GM12878 (cell line): Measurements from ENCODE around the gene CTNNA3. TPM values are rescaled to one million over a fixed set of nuclear protein-coding genes. Genes with fewer than 3 reads are reported as not detected.

Experiments used
- ATAC-seq: fragments of 200-7000 bp; cut with Tn5 transposase; 3 replicates; pipeline ENCODE4 v1.9.1; 2020; ENCODE audit warnings: mild to moderate bottlenecking, moderate library complexity
- BruUV-seq: library from RNA; stranded (reverse); fragments of 400-500 nt; replicated peaks from 2 replicates; lab custom pipeline; 2021; lab: Mats Ljungman, UMichigan
- CTCF ChIA-PET: fragments of 300-600 bp; sonication (Branson Sonifier 250); formaldehyde crosslinking; extraction: SDS; loops from one replicate; lab custom pipeline; 2021; ENCODE audit warnings: inconsistent platforms; lab: Yijun Ruan, JAX
- POLR2A ChIA-PET: fragments of 350-600 bp; formaldehyde crosslinking; extraction: SDS; loops from one replicate; lab custom pipeline; 2021; ENCODE audit warnings: inconsistent platforms; lab: Charles Lee
- RAD21 ChIA-PET: fragments of 300-600 bp; sonication (Branson Sonifier 250); formaldehyde crosslinking; loops from one replicate; lab custom pipeline; 2023; ENCODE audit warnings: antibody characterized with exemption; ENCODE audit not compliant: unreplicated experiment; lab: Charles Lee
- SMC1A ChIA-PET: fragments of 300-600 bp; sonication (Branson Sonifier 250); formaldehyde crosslinking; loops from one replicate; lab custom pipeline; 2023; ENCODE audit not compliant: unreplicated experiment, uncharacterized antibody; lab: Charles Lee
- DNase-seq: peaks from one replicate; pipeline ENCODE4 v3.0.0-alpha.2; 2011; ENCODE audit warnings: low read depth, low spot score
- FAIRE-seq: peaks from 3 replicates; lab custom pipeline; 2011; peaks lifted over from hg19 to GRCh38; lab: Jason Lieb, UNC
- H2AFZ ChIP-seq: 2 replicates; pipeline ENCODE4 v1.6.0; 2011; ENCODE audit warnings: low read depth, low read length, control low read depth; ENCODE audit not compliant: control insufficient read depth
- H3K27ac ChIP-seq: 2 replicates; pipeline ENCODE4 v1.5.1; 2011; ENCODE audit warnings: control low read depth; ENCODE audit not compliant: control insufficient read depth, insufficient read depth
- H3K27me3 ChIP-seq, 2 experiments: replicated peaks in 1 of 2; 2 replicates each; pipeline versions ENCODE4 v1.6.0 to v1.6.1; 2011; ENCODE audit warnings: low read length in 1 of 2; ENCODE audit not compliant: control insufficient read depth in 2 of 2, insufficient read depth in 2 of 2
- H3K36me3 ChIP-seq, 2 experiments: 2 replicates each; pipeline ENCODE4 v1.5.1; 2011; ENCODE audit warnings: low read length in 1 of 2; ENCODE audit not compliant: control insufficient read depth in 2 of 2, insufficient read depth in 2 of 2
- H3K4me1 ChIP-seq: 2 replicates; pipeline ENCODE4 v1.6.1; 2011; ENCODE audit warnings: mild to moderate bottlenecking, low read length, moderate library complexity, mixed read lengths; ENCODE audit not compliant: control insufficient read depth, insufficient read depth
- H3K4me2 ChIP-seq: 2 replicates; pipeline ENCODE4 v1.6.0; 2011; ENCODE audit warnings: control low read depth; ENCODE audit not compliant: control insufficient read depth, insufficient read depth
- H3K4me3 ChIP-seq: fragments of 200-600 bp; sonication (generic); 2 replicates; pipeline ENCODE4 v1.5.1; 2016
- H3K79me2 ChIP-seq: 2 replicates; pipeline ENCODE4 v1.6.0; 2011; ENCODE audit warnings: low read length; ENCODE audit not compliant: control insufficient read depth, insufficient read depth
- H3K9ac ChIP-seq: 2 replicates; pipeline ENCODE4 v1.8.0; 2011; ENCODE audit warnings: low read length, control low read depth, mixed read lengths; ENCODE audit not compliant: control insufficient read depth, insufficient read depth
- H3K9me3 ChIP-seq: replicated peaks from 3 replicates; pipeline ENCODE4 v1.5.1; 2011; ENCODE audit warnings: mild to moderate bottlenecking, low read length; ENCODE audit not compliant: control insufficient read depth, insufficient read depth
- H4K20me1 ChIP-seq: 2 replicates; pipeline ENCODE4 v1.6.0; 2011; ENCODE audit not compliant: control insufficient read depth, insufficient read depth
- NBN ChIP-seq: fragments of 450-650 bp; IDR thresholded peaks from 2 replicates; pipeline ENCODE4 v1.6.1; 2016
- RELB ChIP-seq: fragments of 450-650 bp; IDR thresholded peaks from 2 replicates; pipeline ENCODE4 v1.6.1; 2017; ENCODE audit warnings: low read depth, mild to moderate bottlenecking, moderate library complexity
- ZBED1 ChIP-seq: IDR thresholded peaks from 2 replicates; pipeline ENCODE4 v1.6.1; 2016; ENCODE audit warnings: borderline replicate concordance
- ZNF24 ChIP-seq: fragments of 450-650 bp; IDR thresholded peaks from 2 replicates; pipeline ENCODE4 v1.6.1; 2017; ENCODE audit warnings: antibody characterized with exemption, mild to moderate bottlenecking
- WGBS: methylation state at CpG from one replicate; pipeline ENCODE4 v1.1.6; 2016; ENCODE audit warnings: low lambda C conversion rate; ENCODE audit not compliant: insufficient replicate concordance, insufficient coverage; ENCODE audit errors: missing lambda C conversion rate; 5-methylcytosine and 5-hydroxymethylcytosine counted together
- in situ Hi-C: fragments of 300-500 bp; cut with MboI; formaldehyde crosslinking; loops from 9 replicates; pipeline ENCODE4 v1.14.3; 2018; ENCODE audit warnings: mixed read lengths
- intact Hi-C: fragments of 100-400 bp; cut with micrococcal nuclease; formaldehyde crosslinking; loops from one replicate; pipeline ENCODE4 v1.14.2; 2022; ENCODE audit not compliant: unreplicated experiment
- polyA plus RNA-seq, 11 experiments: library from polyadenylated mRNA; depleted of rRNA in 4 of 11; unstranded in 6 of 11; stranded (reverse) in 5 of 11; fragments of >200 nt; fragmentation: Nextera tagmentation in 4 of 11; fragmentation: Illumina TruSeq in 1 of 11; extraction: Ambion mirVana in 4 of 11; extraction: Trizol in 1 of 11; gene quantifications; 1 replicate in 1 of 11; 2 replicates in 10 of 11; pipeline versions ENCODE4 v1.2.1 to v1.2.3, GENCODE V29; 2011 to 2016; ENCODE audit warnings: inconsistent platforms in 2 of 11, missing spikeins in 2 of 11, low read depth in 1 of 11
- total RNA-seq, 4 experiments: library from RNA; depleted of rRNA in 3 of 4; stranded (reverse); fragments of >200 nt in 3 of 4; fragmentation: Illumina TruSeq in 1 of 4; extraction: Trizol in 1 of 4; gene quantifications; 2 replicates each; pipeline versions ENCODE4 v1.2.1 to v1.2.3, GENCODE V29; 2013 to 2021

CTNNA3 gene
- total and polyA plus RNA-seq, 10 of the 15 experiments (the other 5 are each of a cell fraction or from before 2014, with no cell fraction given): under 0.01 to 4.5 (median 0.22) TPM; not detected in 2

GRCh38 chr10:65910209-65910608 lies 1785.8 kb downstream of the CTNNA3 start:
- no peak overlapping the region for H3K9ac ChIP-seq
- no peak overlapping the region for H3K4me3 ChIP-seq
- WGBS: 40% methylated on average over 4 of the region's 4 CpGs
- no peaks in the 10 kb centered on the region for H3K4me1 ChIP-seq
- H3K27ac ChIP-seq: no peak overlapping the region
- H2AFZ ChIP-seq: no peak overlapping the region
- ChIA-PET SMC1A (no interaction called here), RAD21 (no interaction called here)
- intact Hi-C loops: no loop called here
- TF ChIP-seq ZNF24 (no peak), ZBED1 (no peak), RELB (no peak)
- TF ChIP-seq, all 136 proteins: peak for 0
- FAIRE-seq: no peak
- no peaks in the 10 kb centered on the region for H3K36me3 ChIP-seq
- in situ Hi-C loops: no loop called here
- no TSS peak for BruUV-seq
- H3K4me2 ChIP-seq: no peak overlapping the region
- H4K20me1 ChIP-seq: no peaks in the 10 kb centered on the region
- H3K9me3 ChIP-seq: no peaks in the 10 kb centered on the region
- CTCF ChIA-PET: no interaction called here
- no peaks in the 10 kb centered on the region for H3K79me2 ChIP-seq
- no peaks in the 10 kb centered on the region for H3K27me3 ChIP-seq
- POLR2A ChIA-PET: no interaction called here
- DNase-seq: no peak
- ATAC-seq: no peak

- WGBS: 37% methylated on average over 8 of the region's 8 CpGs
- in situ Hi-C loops: no loop called here
- Histone ChIP-seq H3K79me2 (no peaks in the 10 kb centered on the region), H3K4me1 (no peaks in the 10 kb centered on the region), H3K36me3 (no peaks in the 10 kb centered on the region), H2AFZ (no peak overlapping the region)
- ATAC-seq: no peak
- RAD21 ChIA-PET: interaction anchor here (0.6 kb wide), 1 partner anchor 45 kb away, joined by 3 read pairs; no protein-coding TSS in a partner anchor
- SMC1A ChIA-PET: interaction anchor here (2.5 to 3.7 kb wide), 2 partner anchors 10 to 12 kb away, joined by 9 to 13 read pairs; no protein-coding TSS in a partner anchor
- intact Hi-C loops: no loop called here
- BruUV-seq: no TSS peak
- no peak for DNase-seq
- no peak for TF ChIP-seq NBN
- TF ChIP-seq, all 136 proteins: peak for 0
- ChIA-PET CTCF (interaction anchor here (1.7 kb wide), 1 partner anchor 30 kb away, joined by 3 read pairs; no protein-coding TSS in a partner anchor), POLR2A (no interaction called here)
- no peak overlapping the region for H3K4me3 ChIP-seq
- H3K27me3 ChIP-seq: no peaks in the 10 kb centered on the region
- H4K20me1 ChIP-seq: no peaks in the 10 kb centered on the region
- no peaks in the 10 kb centered on the region for H3K9me3 ChIP-seq
- no peak overlapping the region for H3K4me2 ChIP-seq
- H3K9ac ChIP-seq: no peak overlapping the region
- no peak for FAIRE-seq
- no peak overlapping the region for H3K27ac ChIP-seq
Measured at GRCh38 chr10:65907199-65907712, 1788.7 kb downstream of the CTNNA3 start.
